CD4-positive, alpha-beta T cell (primary cell): ENCODE data around the gene PWWP2B. TPM values are rescaled to one million over a fixed set of nuclear protein-coding genes. Genes with fewer than 3 reads are reported as not detected.

Experiments
- ATAC-seq: fragments of 200-7000 bp; cut with Tn5 transposase; one replicate; pipeline ENCODE4 v1.10.0; 2022; ENCODE audit warnings: mild to moderate bottlenecking; ENCODE audit not compliant: poor library complexity
- CTCF ChIA-PET: fragments of 350-600 bp; sonication (Branson Sonifier 250); formaldehyde crosslinking; loops from one replicate; lab custom pipeline; 2021; ENCODE audit warnings: antibody characterized with exemption, inconsistent platforms; lab: Charles Lee
- POLR2A ChIA-PET: fragments of 350-600 bp; sonication (Branson Sonifier 250); formaldehyde crosslinking; loops from one replicate; lab custom pipeline; 2021; ENCODE audit warnings: antibody characterized with exemption, inconsistent platforms; lab: Charles Lee
- DNase-seq, 14 experiments: peaks; one replicate each; pipeline ENCODE4 v3.0.0-alpha.2; 2013 to 2020; ENCODE audit warnings: mixed read lengths in 2 of 14
- H3K27ac ChIP-seq, 2 donors: one replicate each; pipeline versions ENCODE4 v1.5.1 to v1.7.0; 2013; ENCODE audit warnings: low read length in 2 of 2, low read depth in 1 of 2, mild to moderate bottlenecking in 1 of 2
- H3K27me3 ChIP-seq, 2 experiments: 1 replicate in 1 of 2; 2 replicates in 1 of 2; pipeline versions ENCODE4 v1.6.1 to v1.7.0; 2013; ENCODE audit warnings: low read length in 2 of 2, control low read depth in 1 of 2, mild to moderate bottlenecking in 1 of 2, moderate library complexity in 1 of 2; ENCODE audit not compliant: insufficient read depth in 2 of 2, control insufficient read depth in 1 of 2
- H3K36me3 ChIP-seq: one replicate; pipeline ENCODE4 v1.6.1; 2013; ENCODE audit warnings: low read length, control low read depth; ENCODE audit not compliant: insufficient read depth
- H3K4me1 ChIP-seq: one replicate; pipeline ENCODE4 v1.6.1; 2013; ENCODE audit warnings: low read length, control low read depth; ENCODE audit not compliant: insufficient read depth
- H3K4me3 ChIP-seq: one replicate; pipeline ENCODE4 v1.5.1; 2013; ENCODE audit warnings: mild to moderate bottlenecking, low read length, moderate library complexity
- H3K9me3 ChIP-seq, 2 experiments: 1 replicate in 1 of 2; 2 replicates in 1 of 2; pipeline versions ENCODE4 v1.6.1 to v1.7.0; 2013; ENCODE audit warnings: low read length in 2 of 2, mild to moderate bottlenecking in 2 of 2, control low read depth in 1 of 2, moderate library complexity in 1 of 2; ENCODE audit not compliant: control insufficient read depth in 1 of 2, insufficient read depth in 1 of 2
- H3K27ac Mint-ChIP-seq: one replicate; pipeline ENCODE4 v1.8.0; 2020; ENCODE audit warnings: mixed read lengths
- H3K27me3 Mint-ChIP-seq: one replicate; pipeline ENCODE4 v1.8.0; 2021; ENCODE audit warnings: mixed read lengths
- H3K36me3 Mint-ChIP-seq: one replicate; pipeline ENCODE4 v1.8.0; 2021; ENCODE audit warnings: low read depth, mixed read lengths
- H3K4me1 Mint-ChIP-seq: one replicate; pipeline ENCODE4 v1.8.0; 2021; ENCODE audit warnings: low read depth, mixed read lengths
- H3K4me3 Mint-ChIP-seq: one replicate; pipeline ENCODE4 v1.8.0; 2020; ENCODE audit warnings: mild to moderate bottlenecking, mixed read lengths
- H3K9me3 Mint-ChIP-seq: one replicate; pipeline ENCODE4 v1.8.0; 2020; ENCODE audit warnings: mixed read lengths
- CTCF ChIP-seq: fragments of 200-600 bp; IDR thresholded peaks from one replicate; pipeline ENCODE4 v1.8.0; 2022; ENCODE audit warnings: antibody characterized with exemption, mild to moderate bottlenecking
- intact Hi-C, 2 experiments: fragments of 100-400 bp; cut with DNase I in 1 of 2; cut with micrococcal nuclease in 1 of 2; formaldehyde crosslinking; loops; one replicate each; pipeline versions ENCODE4 v1.15.1 to v1.9.0; 2023 to 2025; cut with DNase I, micrococcal nuclease
- total RNA-seq, 174 experiments: library from RNA in 2 of 174; stranded (reverse) in 2 of 174; gene quantifications; one replicate each; pipeline ENCODE4 v1.2.3 and lab custom pipeline; 2021 to 2026

Gene PWWP2B
- total RNA-seq, 2 experiments from 2014 or later, result 19.2 to 19.6 TPM

- intact Hi-C loops, result no loop called here
- no peak overlapping the region for H3K27ac Mint-ChIP-seq
- POLR2A ChIA-PET, result no interaction called here
These were observed 32.6 kb downstream of the PWWP2B start for GRCh38 chr10:132429281-132430230.

GRCh38 chr10:132430231-132430743, 33.3 kb downstream of the PWWP2B start:
- intact Hi-C loops, result no loop called here
- H3K36me3 ChIP-seq, result no peaks in the 10 kb centered on the region
- no peak overlapping the region for H3K4me3 ChIP-seq
- no peak overlapping the region for H3K4me3 Mint-ChIP-seq
- H3K9me3 Mint-ChIP-seq, result no peaks in the 10 kb centered on the region
- peaks cover 11% of the 10 kb centered on the region for H3K4me1 ChIP-seq
- H3K4me1 Mint-ChIP-seq, result peaks cover 11% of the 10 kb centered on the region
- DNase-seq, result no peak
- no peak for TF ChIP-seq CTCF
- no peak for ATAC-seq
- H3K27ac Mint-ChIP-seq, result no peak overlapping the region
- no peaks in the 10 kb centered on the region for H3K27me3 Mint-ChIP-seq
- ChIA-PET CTCF (no interaction called here), POLR2A (no interaction called here)
- H3K9me3 ChIP-seq, result peaks cover 0 to 8% of the 10 kb centered on the region in 2 experiments
- H3K27ac ChIP-seq, result no peak overlapping the region
- H3K27me3 ChIP-seq, result no peaks in the 10 kb centered on the region
- H3K36me3 Mint-ChIP-seq, result no peaks in the 10 kb centered on the region

More at GRCh38 chr10:132429281-132430230, 32.6 kb downstream of the PWWP2B start:
- Histone ChIP-seq H3K27ac (no peak overlapping the region), H3K9me3 (peaks cover 0 to 10% of the 10 kb centered on the region in 2 experiments), H3K36me3 (no peaks in the 10 kb centered on the region), H3K4me3 (no peak overlapping the region), H3K27me3 (no peaks in the 10 kb centered on the region), H3K4me1 (peaks cover 10% of the 10 kb centered on the region)
- no peak for ATAC-seq
- Mint-ChIP-seq H3K27me3 (no peaks in the 10 kb centered on the region), H3K4me3 (no peak overlapping the region), H3K4me1 (peaks cover 11% of the 10 kb centered on the region), H3K36me3 (no peaks in the 10 kb centered on the region), H3K9me3 (no peaks in the 10 kb centered on the region)
- TF ChIP-seq CTCF, result no peak
- no peak for DNase-seq
- CTCF ChIA-PET, result no interaction called here

GRCh38 chr10:132430861-132431271, 33.9 kb downstream of the PWWP2B start:
- H3K4me3 ChIP-seq, result no peak overlapping the region
- POLR2A ChIA-PET, result no interaction called here
- no peak for TF ChIP-seq CTCF

More at GRCh38 chr10:132430861-132431271, 33.9 kb downstream of the PWWP2B start:
- Histone ChIP-seq H3K36me3 (no peaks in the 10 kb centered on the region), H3K27me3 (no peaks in the 10 kb centered on the region), H3K4me1 (peaks cover 11% of the 10 kb centered on the region), H3K27ac (no peak overlapping the region), H3K9me3 (peaks cover 0 to 3% of the 10 kb centered on the region in 2 experiments)
- no peaks in the 10 kb centered on the region for H3K27me3 Mint-ChIP-seq
- H3K27ac Mint-ChIP-seq, result no peak overlapping the region
- H3K9me3 Mint-ChIP-seq, result no peaks in the 10 kb centered on the region
- intact Hi-C loops, result no loop called here
- CTCF ChIA-PET, result no interaction called here
- H3K4me1 Mint-ChIP-seq, result peaks cover 11% of the 10 kb centered on the region
- ATAC-seq, result no peak
- no peak for DNase-seq
- no peaks in the 10 kb centered on the region for H3K36me3 Mint-ChIP-seq
- no peak overlapping the region for H3K4me3 Mint-ChIP-seq
